ENCODE data around the gene DICER1.
"Not testable (repeated sequence)": the region's sequence is repeated elsewhere in the genome, so short reads cannot be mapped to it uniquely, and the experiment has no call there.

DICER1 gene

GRCh38 chr14:95185033-95185766 is 27.9 kb upstream of the DICER1 start:
- FAIRE-seq, result no peak

- FAIRE-seq, result no peak
Measured at GRCh38 chr14:95184413-95184790, 27.1 kb upstream of the DICER1 start.

- no peak for FAIRE-seq
Measured at GRCh38 chr14:95183532-95184412, 26.4 kb upstream of the DICER1 start.

- no peak for FAIRE-seq
Measured at GRCh38 chr14:95183082-95183481, 25.8 kb upstream of the DICER1 start.

GRCh38 chr14:95182379-95182778 is 25.1 kb upstream of the DICER1 start:
- FAIRE-seq, result no peak

GRCh38 chr14:95180966-95181741 is 23.8 kb upstream of the DICER1 start:
- FAIRE-seq, result no peak

GRCh38 chr14:95175670-95176069 is 18.3 kb upstream of the DICER1 start:
- not testable (repeated sequence) for FAIRE-seq

GRCh38 chr14:95174184-95174792 is 17.0 kb upstream of the DICER1 start:
- no peak for FAIRE-seq

- FAIRE-seq, result no peak
Measured at GRCh38 chr14:95173518-95173917, 16.2 kb upstream of the DICER1 start.

GRCh38 chr14:95167177-95167576 is 9.8 kb upstream of the DICER1 start:
- no peak for FAIRE-seq

GRCh38 chr14:95165517-95165916 is 8.2 kb upstream of the DICER1 start:
- FAIRE-seq, result no peak

GRCh38 chr14:95164506-95164905 is 7.2 kb upstream of the DICER1 start:
- no peak for FAIRE-seq

GRCh38 chr14:95163666-95164065 is 6.3 kb upstream of the DICER1 start:
- no peak for FAIRE-seq

GRCh38 chr14:95163132-95163531 is 5.8 kb upstream of the DICER1 start:
- no peak for FAIRE-seq

- no peak for FAIRE-seq
Measured at GRCh38 chr14:95162641-95163040, 5.3 kb upstream of the DICER1 start.

GRCh38 chr14:95157048-95157326 is 342 bp downstream of the DICER1 start:
- FAIRE-seq, result no peak

- FAIRE-seq, result no peak
Measured at GRCh38 chr14:95156161-95157047, 925 bp downstream of the DICER1 start.

GRCh38 chr14:95155045-95155444 is 2.3 kb downstream of the DICER1 start:
- no peak for FAIRE-seq

- no peak for FAIRE-seq
Measured at GRCh38 chr14:95153866-95154265, 3.5 kb downstream of the DICER1 start.

GRCh38 chr14:95151561-95151960 is 5.8 kb downstream of the DICER1 start:
- no peak for FAIRE-seq

- no peak for FAIRE-seq
Measured at GRCh38 chr14:95150910-95151309, 6.4 kb downstream of the DICER1 start.

GRCh38 chr14:95149441-95149840 is 7.9 kb downstream of the DICER1 start:
- FAIRE-seq, result no peak
